ENCODE measurements around the gene PSD.

Gene PSD

GRCh38 chr10:102419269-102420180 lies 940 bp upstream of the PSD start:
- TF ChIP-seq, protein P1, sequence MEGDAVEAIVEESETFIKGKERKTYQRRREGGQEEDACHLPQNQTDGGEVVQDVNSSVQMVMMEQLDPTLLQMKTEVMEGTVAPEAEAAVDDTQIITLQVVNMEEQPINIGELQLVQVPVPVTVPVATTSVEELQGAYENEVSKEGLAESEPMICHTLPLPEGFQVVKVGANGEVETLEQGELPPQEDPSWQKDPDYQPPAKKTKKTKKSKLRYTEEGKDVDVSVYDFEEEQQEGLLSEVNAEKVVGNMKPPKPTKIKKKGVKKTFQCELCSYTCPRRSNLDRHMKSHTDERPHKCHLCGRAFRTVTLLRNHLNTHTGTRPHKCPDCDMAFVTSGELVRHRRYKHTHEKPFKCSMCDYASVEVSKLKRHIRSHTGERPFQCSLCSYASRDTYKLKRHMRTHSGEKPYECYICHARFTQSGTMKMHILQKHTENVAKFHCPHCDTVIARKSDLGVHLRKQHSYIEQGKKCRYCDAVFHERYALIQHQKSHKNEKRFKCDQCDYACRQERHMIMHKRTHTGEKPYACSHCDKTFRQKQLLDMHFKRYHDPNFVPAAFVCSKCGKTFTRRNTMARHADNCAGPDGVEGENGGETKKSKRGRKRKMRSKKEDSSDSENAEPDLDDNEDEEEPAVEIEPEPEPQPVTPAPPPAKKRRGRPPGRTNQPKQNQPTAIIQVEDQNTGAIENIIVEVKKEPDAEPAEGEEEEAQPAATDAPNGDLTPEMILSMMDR (IDR thresholded peaks at IDR 0.05), result no peak
- no peak for TF ChIP-seq ZFX (IDR thresholded peaks at IDR 0.05; ENCODE audit: borderline replicate concordance)
- peak overlapping the region; percentile 97 for H3K27ac ChIP-seq

- TF ChIP-seq, protein P1 (IDR thresholded peaks at IDR 0.05), result no peak
- no peak for TF ChIP-seq ZFX (IDR thresholded peaks at IDR 0.05; ENCODE audit: borderline replicate concordance)
- no peak overlapping the region for H3K27ac ChIP-seq
Measured at GRCh38 chr10:102416695-102417094, 1.9 kb downstream of the PSD start.

DNA sequence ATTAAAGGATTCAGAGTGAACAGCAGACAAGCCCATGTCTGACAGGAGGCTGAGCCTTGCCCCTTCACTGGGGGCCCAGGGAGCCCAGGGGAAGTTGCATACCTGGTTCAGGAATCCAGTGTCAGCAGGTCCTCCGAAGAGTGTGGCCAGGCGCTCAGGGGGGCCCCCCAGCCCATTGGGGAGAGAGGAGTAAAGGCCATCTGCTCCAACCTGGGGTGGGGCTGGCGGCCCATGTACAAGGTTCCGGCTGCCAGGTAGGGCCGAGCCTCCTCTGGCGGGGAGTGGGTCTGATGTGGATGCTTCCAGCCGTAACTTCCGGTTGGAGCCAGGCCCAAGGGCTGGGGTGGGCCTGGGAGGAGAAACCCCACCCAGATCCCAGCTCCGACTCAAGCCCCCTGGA lies 2.3 kb downstream of the PSD start:
- TF ChIP-seq ZFX (IDR thresholded peaks at IDR 0.05; ENCODE audit: borderline replicate concordance), result no peak
- TF ChIP-seq, protein P1 (IDR thresholded peaks at IDR 0.05), result no peak
- H3K27ac ChIP-seq, result no peak overlapping the region

DNA sequence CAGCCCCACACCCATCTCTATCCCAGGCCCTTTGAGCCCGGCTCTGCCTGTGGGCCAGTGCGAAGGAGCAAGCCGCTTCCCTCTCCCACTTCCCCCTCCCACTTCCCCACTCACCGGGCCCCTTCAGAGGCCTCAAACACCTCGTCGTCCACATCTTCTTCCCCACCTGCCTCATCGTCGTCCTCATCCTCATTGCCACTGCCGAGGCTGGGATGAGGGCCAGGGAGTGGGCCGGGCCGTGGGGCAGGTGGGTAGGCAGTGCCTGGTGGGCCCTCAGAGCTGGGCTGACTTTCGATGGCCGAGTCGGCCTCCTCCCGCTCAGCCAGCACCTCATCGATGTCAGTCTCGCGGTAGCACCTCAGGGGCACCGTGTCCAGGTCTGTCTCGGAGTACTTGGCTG lies 3.8 kb downstream of the PSD start:
- TF ChIP-seq, protein P1 (IDR thresholded peaks at IDR 0.05), result no peak
- TF ChIP-seq ZFX (IDR thresholded peaks at IDR 0.05; ENCODE audit: borderline replicate concordance), result no peak
- no peak overlapping the region for H3K27ac ChIP-seq

DNA sequence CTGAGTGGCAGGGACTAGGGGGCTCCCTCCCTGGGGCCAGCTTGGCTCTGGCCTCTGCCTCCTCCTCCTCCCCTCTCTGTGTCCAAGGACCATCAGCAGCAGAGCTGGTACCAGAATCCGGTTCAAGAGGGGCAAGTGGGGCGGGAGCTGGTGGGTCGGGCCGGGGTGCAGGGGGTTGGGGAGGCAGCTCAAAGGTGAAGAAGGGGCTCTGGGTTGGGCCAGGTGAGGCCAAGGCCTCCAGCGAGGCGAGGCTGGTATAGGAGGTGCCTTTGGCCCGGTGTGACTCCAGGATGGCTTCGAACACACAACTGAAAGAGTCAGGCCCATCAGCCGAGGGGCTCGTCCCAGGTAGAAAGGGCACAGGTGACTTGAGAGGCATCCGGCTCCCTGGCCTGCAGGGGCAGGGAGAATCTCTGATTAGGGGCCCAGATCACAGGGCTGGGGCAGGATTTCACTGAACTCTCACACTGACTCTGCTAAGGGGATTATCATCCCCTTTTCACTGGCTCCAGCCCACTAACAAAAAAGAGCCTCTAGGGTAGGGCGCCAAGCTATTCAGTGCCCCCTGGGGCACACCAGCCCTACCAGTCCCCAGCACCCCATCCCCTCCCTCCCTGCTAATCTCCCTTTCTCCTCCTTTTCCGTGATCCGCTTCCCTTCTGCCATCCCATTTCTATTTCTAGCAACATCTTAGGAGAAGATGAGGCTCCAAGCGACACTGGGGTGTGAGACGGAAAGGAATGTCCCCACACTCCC lies 4.6 kb downstream of the PSD start:
- no peak overlapping the region for H3K27ac ChIP-seq

GRCh38 chr10:102413053-102413705 lies 5.4 kb downstream of the PSD start:
- H3K27ac ChIP-seq, result no peak overlapping the region
- TF ChIP-seq, protein P1 (IDR thresholded peaks at IDR 0.05), result no peak
- no peak for TF ChIP-seq ZFX (IDR thresholded peaks at IDR 0.05; ENCODE audit: borderline replicate concordance)

More for the DNA sequence above, 4.6 kb downstream of the PSD start:
- TF ChIP-seq ZFX (IDR thresholded peaks at IDR 0.05; ENCODE audit: borderline replicate concordance), result no peak
- TF ChIP-seq, protein P1 (IDR thresholded peaks at IDR 0.05), result no peak
